Measurements from ENCODE around the gene CDRT4.

CDRT4 gene

GRCh38 chr17:15462976-15463772, 4.2 kb downstream of the CDRT4 start:
- H3K4me3 ChIP-seq (ENCODE audit: low read length), result no peak overlapping the region
- peak; percentile 73 for DNase-seq (ENCODE audit: low read depth)
- no peak for TF ChIP-seq CTCF (conservative IDR thresholded peaks at IDR 0.05; ENCODE audit: low read depth, low read length)

GRCh38 chr17:15457723-15458094, 9.7 kb downstream of the CDRT4 start:
- H3K4me3 ChIP-seq (ENCODE audit: low read length), result no peak overlapping the region
- no peak for DNase-seq (ENCODE audit: low read depth)
- no peak for TF ChIP-seq CTCF (conservative IDR thresholded peaks at IDR 0.05; ENCODE audit: low read depth, low read length)

- peak; percentile 62 for DNase-seq (ENCODE audit: low read depth)
- H3K4me3 ChIP-seq (ENCODE audit: low read length), result no peak overlapping the region
- TF ChIP-seq CTCF (conservative IDR thresholded peaks at IDR 0.05; ENCODE audit: low read depth, low read length), result peak; percentile 57
Measured at GRCh38 chr17:15456972-15457722, 10.3 kb downstream of the CDRT4 start.

- no peak for TF ChIP-seq CTCF (conservative IDR thresholded peaks at IDR 0.05; ENCODE audit: low read depth, low read length)
- DNase-seq (ENCODE audit: low read depth), result no peak
- no peak overlapping the region for H3K4me3 ChIP-seq (ENCODE audit: low read length)
Measured at GRCh38 chr17:15456496-15456895, 10.9 kb downstream of the CDRT4 start.

GRCh38 chr17:15454346-15454745, 13.1 kb downstream of the CDRT4 start:
- DNase-seq (ENCODE audit: low read depth), result no peak
- no peak for TF ChIP-seq CTCF (conservative IDR thresholded peaks at IDR 0.05; ENCODE audit: low read depth, low read length)
- no peak overlapping the region for H3K4me3 ChIP-seq (ENCODE audit: low read length)

- TF ChIP-seq CTCF (conservative IDR thresholded peaks at IDR 0.05; ENCODE audit: low read depth, low read length), result no peak
- DNase-seq (ENCODE audit: low read depth), result no peak
- H3K4me3 ChIP-seq (ENCODE audit: low read length), result no peak overlapping the region
Measured at GRCh38 chr17:15453782-15454181, 13.6 kb downstream of the CDRT4 start.

GRCh38 chr17:15453246-15453645, 14.2 kb downstream of the CDRT4 start:
- no peak for TF ChIP-seq CTCF (conservative IDR thresholded peaks at IDR 0.05; ENCODE audit: low read depth, low read length)
- DNase-seq (ENCODE audit: low read depth), result no peak
- no peak overlapping the region for H3K4me3 ChIP-seq (ENCODE audit: low read length)

Measured in retinal pigment epithelial cell (primary cell).